Ishikawa (cell line): ENCODE data around the gene MOBP.

ENCODE experiments used
- CEBPB ChIP-seq: IDR thresholded peaks from 2 replicates; pipeline ENCODE4 v1.6.1; 2012
- CREB1 ChIP-seq: IDR thresholded peaks from 2 replicates; pipeline ENCODE4 v1.6.1; 2012; ENCODE audit warnings: low read depth
- EGR1 ChIP-seq: IDR thresholded peaks from 2 replicates; pipeline ENCODE4 v1.6.1; 2012
- EP300 ChIP-seq: IDR thresholded peaks from 2 replicates; pipeline ENCODE4 v1.6.1; 2012; ENCODE audit warnings: borderline replicate concordance
- FOXM1 ChIP-seq: IDR thresholded peaks from 2 replicates; pipeline ENCODE4 v1.6.1; 2012; ENCODE audit warnings: low read depth, borderline replicate concordance
- NFIC ChIP-seq: IDR thresholded peaks from 2 replicates; pipeline ENCODE4 v1.6.1; 2012
- RAD21 ChIP-seq: IDR thresholded peaks from 2 replicates; pipeline ENCODE4 v1.6.1; 2012; ENCODE audit warnings: low read depth
- TAF1 ChIP-seq: IDR thresholded peaks from 2 replicates; pipeline ENCODE4 v1.6.1; 2012; ENCODE audit warnings: low read depth, mild to moderate bottlenecking
- TCF12 ChIP-seq: IDR thresholded peaks from 2 replicates; pipeline ENCODE4 v1.6.1; 2012; ENCODE audit warnings: low read depth
- TEAD4 ChIP-seq: IDR thresholded peaks from 2 replicates; pipeline ENCODE4 v1.6.1; 2012
- YY1 ChIP-seq: IDR thresholded peaks from 2 replicates; pipeline ENCODE4 v1.6.1; 2012; ENCODE audit warnings: low read depth
- ZBTB7A ChIP-seq: IDR thresholded peaks from 2 replicates; pipeline ENCODE4 v1.6.1; 2012; ENCODE audit warnings: low read depth
- TF ChIP-seq, protein P1 (sequence below): IDR thresholded peaks from 2 replicates; pipeline ENCODE4 v1.6.1; 2012
- TF ChIP-seq, protein P2 (sequence below): IDR thresholded peaks from 2 replicates; pipeline ENCODE4 v1.6.1; 2012
- TF ChIP-seq, protein P3 (sequence below): IDR thresholded peaks from 2 replicates; pipeline ENCODE4 v1.6.1; 2012; ENCODE audit warnings: low read depth, mild to moderate bottlenecking

The MOBP gene

DNA sequence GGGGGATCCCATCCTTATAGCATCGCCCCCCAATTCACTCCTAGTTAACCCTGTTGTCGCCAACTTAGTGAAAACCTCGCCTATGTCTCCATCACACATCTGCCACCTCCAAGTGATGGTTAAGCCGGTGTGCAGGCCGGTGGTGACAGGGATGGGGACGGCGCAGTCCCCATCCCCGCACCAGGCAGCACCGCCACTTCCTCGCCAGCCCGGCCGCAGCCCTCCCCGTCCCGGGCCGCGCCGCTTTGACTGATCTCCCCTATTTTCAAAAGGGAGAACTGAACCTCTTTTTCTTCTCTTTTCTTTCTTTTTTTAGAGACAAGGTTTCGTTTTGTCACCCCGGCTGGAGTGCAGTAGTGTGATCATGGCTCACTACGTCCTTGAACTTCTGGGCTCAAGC lies 11.3 kb upstream of the MOBP start:
- TF ChIP-seq TAF1 (no peak), ZBTB7A (no peak), CEBPB (no peak), TEAD4 (no peak), RAD21 (no peak), EGR1 (no peak), YY1 (no peak), NFIC (no peak), CREB1 (no peak), TCF12 (no peak), EP300 (no peak)
- TF ChIP-seq, protein P1, sequence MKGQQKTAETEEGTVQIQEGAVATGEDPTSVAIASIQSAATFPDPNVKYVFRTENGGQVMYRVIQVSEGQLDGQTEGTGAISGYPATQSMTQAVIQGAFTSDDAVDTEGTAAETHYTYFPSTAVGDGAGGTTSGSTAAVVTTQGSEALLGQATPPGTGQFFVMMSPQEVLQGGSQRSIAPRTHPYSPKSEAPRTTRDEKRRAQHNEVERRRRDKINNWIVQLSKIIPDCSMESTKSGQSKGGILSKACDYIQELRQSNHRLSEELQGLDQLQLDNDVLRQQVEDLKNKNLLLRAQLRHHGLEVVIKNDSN: no peak
- TF ChIP-seq, protein P2, sequence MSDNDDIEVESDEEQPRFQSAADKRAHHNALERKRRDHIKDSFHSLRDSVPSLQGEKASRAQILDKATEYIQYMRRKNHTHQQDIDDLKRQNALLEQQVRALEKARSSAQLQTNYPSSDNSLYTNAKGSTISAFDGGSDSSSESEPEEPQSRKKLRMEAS: no peak

DNA sequence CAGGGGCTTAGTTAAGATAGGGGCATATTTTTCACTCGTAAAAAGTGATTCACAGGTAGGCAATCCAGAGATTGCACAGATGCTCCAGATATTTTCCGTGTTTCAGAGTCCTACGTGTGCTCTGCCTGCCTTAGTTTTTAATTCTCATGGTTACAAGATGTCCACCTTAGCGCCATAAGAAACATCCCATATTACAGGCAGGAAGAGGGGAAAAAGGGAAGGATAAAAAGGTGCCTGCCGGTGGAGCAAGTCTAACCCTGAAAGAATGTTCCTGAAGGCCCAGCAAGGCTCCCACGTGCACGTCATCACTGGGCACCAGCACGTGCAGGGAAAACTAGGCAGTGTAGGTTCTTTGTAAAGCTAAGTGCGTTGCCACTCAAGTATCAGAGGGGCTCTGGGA lies 10.1 kb upstream of the MOBP start:
- TF ChIP-seq TCF12: no peak
- TF ChIP-seq TAF1: no peak
- no peak for TF ChIP-seq EP300
- TF ChIP-seq RAD21: no peak
- TF ChIP-seq, protein P3, sequence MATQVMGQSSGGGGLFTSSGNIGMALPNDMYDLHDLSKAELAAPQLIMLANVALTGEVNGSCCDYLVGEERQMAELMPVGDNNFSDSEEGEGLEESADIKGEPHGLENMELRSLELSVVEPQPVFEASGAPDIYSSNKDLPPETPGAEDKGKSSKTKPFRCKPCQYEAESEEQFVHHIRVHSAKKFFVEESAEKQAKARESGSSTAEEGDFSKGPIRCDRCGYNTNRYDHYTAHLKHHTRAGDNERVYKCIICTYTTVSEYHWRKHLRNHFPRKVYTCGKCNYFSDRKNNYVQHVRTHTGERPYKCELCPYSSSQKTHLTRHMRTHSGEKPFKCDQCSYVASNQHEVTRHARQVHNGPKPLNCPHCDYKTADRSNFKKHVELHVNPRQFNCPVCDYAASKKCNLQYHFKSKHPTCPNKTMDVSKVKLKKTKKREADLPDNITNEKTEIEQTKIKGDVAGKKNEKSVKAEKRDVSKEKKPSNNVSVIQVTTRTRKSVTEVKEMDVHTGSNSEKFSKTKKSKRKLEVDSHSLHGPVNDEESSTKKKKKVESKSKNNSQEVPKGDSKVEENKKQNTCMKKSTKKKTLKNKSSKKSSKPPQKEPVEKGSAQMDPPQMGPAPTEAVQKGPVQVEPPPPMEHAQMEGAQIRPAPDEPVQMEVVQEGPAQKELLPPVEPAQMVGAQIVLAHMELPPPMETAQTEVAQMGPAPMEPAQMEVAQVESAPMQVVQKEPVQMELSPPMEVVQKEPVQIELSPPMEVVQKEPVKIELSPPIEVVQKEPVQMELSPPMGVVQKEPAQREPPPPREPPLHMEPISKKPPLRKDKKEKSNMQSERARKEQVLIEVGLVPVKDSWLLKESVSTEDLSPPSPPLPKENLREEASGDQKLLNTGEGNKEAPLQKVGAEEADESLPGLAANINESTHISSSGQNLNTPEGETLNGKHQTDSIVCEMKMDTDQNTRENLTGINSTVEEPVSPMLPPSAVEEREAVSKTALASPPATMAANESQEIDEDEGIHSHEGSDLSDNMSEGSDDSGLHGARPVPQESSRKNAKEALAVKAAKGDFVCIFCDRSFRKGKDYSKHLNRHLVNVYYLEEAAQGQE: no peak
- TF ChIP-seq, protein P1: no peak
- no peak for TF ChIP-seq CREB1
- TF ChIP-seq TEAD4: no peak
- TF ChIP-seq YY1: no peak
- no peak for TF ChIP-seq NFIC
- no peak for TF ChIP-seq ZBTB7A
- TF ChIP-seq, protein P2: no peak
- no peak for TF ChIP-seq CEBPB
- no peak for TF ChIP-seq EGR1
- no peak for TF ChIP-seq FOXM1

DNA sequence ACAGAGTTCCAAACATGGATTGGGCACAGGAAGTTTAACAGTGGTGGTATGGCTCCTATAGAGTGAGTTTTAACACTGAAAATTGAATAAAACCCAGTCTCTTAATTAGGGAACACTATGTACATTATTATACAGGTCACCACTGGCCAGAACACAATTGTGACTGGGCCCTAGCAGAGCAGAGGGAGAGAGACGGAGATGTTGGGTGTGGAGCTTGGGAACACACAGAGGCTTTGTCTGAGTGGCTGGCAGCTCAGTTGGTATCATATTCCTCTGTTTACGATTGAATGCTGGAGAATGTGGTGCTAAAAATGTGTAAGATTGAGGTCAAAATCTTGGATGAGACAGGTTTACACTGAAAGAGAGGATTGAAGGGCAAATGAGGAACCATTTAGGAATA lies 6.8 kb upstream of the MOBP start:
- TF ChIP-seq, protein P2: no peak
- TF ChIP-seq NFIC: no peak
- no peak for TF ChIP-seq CEBPB
- TF ChIP-seq CREB1: no peak
- no peak for TF ChIP-seq TEAD4
- TF ChIP-seq FOXM1: no peak
- TF ChIP-seq TAF1: no peak
- TF ChIP-seq TCF12: no peak
- TF ChIP-seq RAD21: no peak
- TF ChIP-seq, protein P3: no peak
- TF ChIP-seq EGR1: no peak
- TF ChIP-seq EP300: no peak
- no peak for TF ChIP-seq YY1
- TF ChIP-seq ZBTB7A: no peak
- TF ChIP-seq, protein P1: no peak

DNA sequence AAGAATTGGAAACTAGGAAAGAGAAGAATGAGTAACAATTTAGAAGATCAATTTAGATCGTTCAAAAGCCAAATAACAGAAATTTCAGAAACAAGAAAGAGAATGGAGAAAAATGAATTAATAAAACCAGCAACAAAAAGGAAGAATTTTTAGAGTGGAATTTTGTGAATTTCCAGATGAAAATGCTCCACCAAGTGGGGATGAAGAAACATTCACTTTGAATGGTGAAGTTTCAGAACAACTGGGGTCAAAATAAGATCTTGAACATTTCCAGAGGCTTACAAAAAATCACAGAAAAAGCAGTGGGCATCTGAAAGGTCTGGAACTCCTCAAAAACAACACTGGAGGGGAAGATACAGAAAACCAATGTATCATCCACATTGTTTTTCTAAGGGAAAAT lies 4.2 kb upstream of the MOBP start:
- TF ChIP-seq, protein P2: no peak
- TF ChIP-seq TEAD4: no peak
- no peak for TF ChIP-seq CEBPB
- TF ChIP-seq, protein P1: no peak

DNA sequence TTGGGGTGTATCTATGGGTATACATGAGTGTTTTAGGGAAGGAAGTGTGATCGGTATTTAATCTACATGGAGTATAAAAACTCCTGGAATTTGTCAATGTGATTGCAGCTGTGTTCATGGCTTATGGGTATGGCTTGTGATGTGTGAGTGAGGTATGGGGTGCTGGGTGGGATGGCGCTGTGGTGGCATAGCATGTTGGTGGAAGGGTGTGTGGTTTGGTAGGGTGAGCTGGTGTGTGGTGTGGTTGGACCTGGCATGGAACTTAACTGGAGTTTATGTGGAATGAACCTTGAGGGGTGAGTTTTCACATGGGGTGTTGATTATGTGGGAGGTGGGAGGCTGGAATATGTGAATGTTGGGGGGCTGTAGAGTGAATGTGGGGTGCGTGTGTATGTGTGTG lies 492 bp upstream of the MOBP start:
- no peak for TF ChIP-seq CEBPB
- TF ChIP-seq TCF12: no peak
- TF ChIP-seq, protein P3: no peak
- no peak for TF ChIP-seq ZBTB7A
- no peak for TF ChIP-seq CREB1
